ENCODE measurements around the gene GRIK3.

GRIK3 gene

GRCh38 chr1:36753451-36753850 lies 280.9 kb downstream of the GRIK3 start:
- no peak for DNase-seq

- no peak for DNase-seq
Measured at GRCh38 chr1:36752891-36753361, 281.4 kb downstream of the GRIK3 start.

GRCh38 chr1:36752431-36752830 lies 281.9 kb downstream of the GRIK3 start:
- no peak for DNase-seq

- DNase-seq, result peak in 1 of 2 experiments; percentile 62
Measured at GRCh38 chr1:36751525-36751924, 282.8 kb downstream of the GRIK3 start.

GRCh38 chr1:36748466-36748865 lies 285.8 kb downstream of the GRIK3 start:
- DNase-seq, result no peak

All from NCI-H1930 (cell line).